GM18505 (cell line): ENCODE measurements around the gene GNG7.
"Not testable (repeated sequence)": the region's sequence is repeated elsewhere in the genome, so short reads cannot be mapped to it uniquely, and the experiment has no call there.

Experiments used
- ATAC-seq: cut with Tn5 transposase; IDR thresholded peaks from one replicate; pipeline ENCODE4 v1.9.1; 2021; ENCODE audit not compliant: unreplicated experiment
- POLR2A ChIP-seq: IDR thresholded peaks from 4 replicates; pipeline ENCODE4 v1.6.1; 2011; ENCODE audit warnings: borderline replicate concordance; ENCODE audit not compliant: insufficient read depth, insufficient read length; ENCODE audit errors: extremely low read depth

GNG7 gene

DNA sequence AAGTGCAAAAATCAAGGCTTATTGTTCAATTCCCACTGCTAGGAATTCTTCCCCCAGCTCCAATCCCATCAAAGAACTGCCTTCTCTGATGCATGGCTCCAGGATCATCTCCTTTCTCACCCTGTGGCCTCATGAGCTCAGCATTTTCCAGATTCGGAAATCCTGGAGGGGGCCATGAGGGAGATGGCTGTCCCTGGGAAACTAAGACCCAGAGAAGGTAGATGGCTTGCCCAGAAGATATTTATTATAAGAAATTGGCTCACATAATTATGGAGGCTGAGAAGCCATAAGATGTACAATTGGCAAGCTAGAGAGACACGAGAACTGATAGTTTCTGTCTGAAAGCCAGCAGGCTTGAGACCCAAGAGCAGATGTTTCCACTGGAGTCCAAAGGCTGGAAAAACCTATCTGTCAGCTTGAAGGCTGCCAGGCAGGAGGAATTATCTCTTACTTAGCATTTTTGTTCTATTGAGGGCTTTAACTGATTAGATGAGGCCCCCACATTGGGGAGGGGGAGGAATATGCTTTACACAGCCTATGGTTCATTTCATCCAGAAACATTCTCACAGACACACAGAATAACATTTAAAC is 168.0 kb downstream of the GNG7 start:
- no peak for ATAC-seq
- TF ChIP-seq POLR2A, result no peak

DNA sequence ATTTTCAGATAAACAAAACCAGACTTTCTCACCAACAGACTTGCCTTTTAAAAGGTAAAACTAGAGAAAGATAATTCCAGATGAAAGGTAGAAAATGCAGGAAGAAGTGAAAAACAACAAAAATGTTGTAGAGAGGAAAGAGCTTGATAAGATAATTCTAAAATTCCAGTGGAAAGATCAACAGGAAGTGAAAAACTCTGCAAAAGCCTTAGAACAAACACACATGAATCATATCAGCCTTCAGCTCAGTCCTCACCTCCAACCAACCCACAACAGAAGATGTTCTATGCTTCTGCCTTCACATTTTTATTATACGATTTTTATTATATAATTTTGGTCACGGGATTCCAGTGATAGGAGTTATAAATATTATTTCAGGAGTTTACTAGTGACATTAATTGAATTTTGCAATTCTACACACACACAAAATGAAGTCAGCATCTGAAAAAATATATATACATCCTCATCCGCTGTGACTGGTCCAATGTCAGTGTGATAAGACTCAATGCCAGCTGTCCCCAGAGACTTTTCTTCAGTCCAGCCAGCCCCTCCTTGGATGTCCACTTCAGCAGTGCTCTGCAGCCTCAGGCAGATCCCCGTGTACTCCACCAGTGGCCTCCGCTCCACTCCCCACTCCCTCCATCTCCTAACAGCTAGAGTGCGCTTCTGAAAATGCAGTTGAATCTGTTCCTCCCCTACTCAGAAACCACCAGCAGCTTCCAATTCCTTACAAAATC is 168.6 kb downstream of the GNG7 start:
- no peak for ATAC-seq
- TF ChIP-seq POLR2A, result no peak

DNA sequence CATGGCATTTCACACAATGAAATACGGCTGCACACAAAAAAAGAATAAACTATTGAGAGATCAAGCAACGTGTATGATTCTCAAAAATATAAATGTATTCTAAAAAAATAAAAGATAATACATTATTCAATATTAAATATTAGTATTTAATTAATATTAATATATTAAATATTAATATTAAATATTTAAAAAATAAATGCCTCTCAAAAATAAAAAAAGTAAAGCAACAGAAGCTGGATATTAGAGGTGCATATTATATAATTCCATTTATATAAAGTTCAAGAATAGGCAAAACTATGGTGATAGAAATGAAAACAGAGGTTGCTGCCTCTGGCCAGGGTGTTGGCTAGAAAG is 169.4 kb downstream of the GNG7 start:
- TF ChIP-seq POLR2A, result no peak
- no peak for ATAC-seq

DNA sequence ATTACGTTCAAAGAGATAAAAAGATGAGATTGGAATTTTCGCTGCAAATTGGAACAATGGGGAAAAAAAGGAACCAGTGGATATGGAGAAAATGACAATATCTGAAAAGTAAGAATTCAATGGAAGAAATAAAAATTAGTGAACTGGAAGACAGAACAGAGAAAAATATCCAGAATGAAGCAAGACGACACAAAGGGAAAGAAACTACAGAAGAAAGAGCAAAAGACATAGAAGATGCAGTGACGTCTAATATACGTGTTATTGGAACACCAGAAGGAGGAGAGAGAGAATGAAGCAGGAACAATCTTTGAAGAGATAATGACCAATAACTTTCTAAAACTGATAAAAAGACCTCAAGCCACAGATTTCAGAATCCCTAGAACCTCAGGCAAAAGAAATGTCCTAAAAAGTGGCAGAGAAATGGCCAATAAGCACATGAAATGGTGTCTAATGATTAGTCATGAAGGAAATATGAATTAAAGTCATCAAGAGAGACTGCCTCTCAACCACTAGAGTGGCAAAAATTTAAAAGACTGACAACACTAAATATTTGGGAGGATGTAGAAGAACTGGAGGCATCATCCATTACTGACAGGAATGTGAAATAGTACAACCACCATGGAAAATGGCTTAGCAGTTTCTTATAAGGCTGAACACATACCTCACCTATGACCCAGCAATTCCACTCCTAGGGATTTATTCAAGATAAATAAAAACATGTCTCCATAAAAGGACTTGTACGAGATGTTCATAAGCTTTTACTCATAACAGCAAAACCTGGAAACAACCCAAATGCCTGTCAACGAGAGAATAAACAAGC is 170.0 kb downstream of the GNG7 start:
- ATAC-seq, result no peak
- no peak for TF ChIP-seq POLR2A

DNA sequence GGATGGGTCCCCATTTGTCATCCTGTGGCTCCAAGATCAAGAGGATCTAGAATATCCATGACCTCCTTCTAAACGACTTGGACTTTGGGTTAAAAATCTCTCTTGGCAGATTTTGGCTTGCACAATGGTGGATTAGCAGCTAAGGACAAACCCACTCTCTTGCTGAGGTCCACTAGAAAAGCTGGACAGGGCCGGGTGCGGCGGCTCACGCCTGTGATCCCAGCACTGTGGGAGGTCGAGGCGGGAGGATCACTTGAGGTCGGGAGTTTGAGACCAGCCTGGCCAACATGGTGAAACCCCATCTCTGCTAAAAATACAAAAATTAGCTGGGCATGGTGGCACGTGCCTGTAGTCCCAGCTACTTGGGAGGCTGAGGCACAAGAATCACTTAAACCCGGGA is 172.6 kb downstream of the GNG7 start:
- not testable (repeated sequence) for ATAC-seq

DNA sequence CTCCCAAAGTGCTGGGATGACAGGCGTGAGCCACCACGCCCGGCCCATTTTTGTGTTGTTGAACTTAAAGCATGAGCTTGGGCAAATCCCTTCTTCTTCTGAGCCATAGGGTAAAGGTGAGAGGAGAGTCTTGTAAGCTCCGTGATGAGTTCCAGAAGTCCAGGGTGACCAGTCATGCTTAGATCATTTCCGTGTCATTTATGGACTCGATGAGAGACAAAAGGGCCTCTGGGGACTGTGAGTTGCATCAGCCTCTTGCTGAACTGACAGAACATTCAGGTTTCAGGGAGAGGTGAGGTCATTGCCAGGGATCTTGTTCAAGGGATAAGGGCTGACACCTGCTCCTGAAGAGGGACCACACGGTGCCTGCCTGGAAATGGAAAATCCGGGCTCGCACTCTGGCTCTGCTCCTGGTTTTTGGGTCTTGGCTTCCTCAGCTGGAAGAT is 173.0 kb downstream of the GNG7 start:
- no peak for ATAC-seq
- TF ChIP-seq POLR2A, result no peak

DNA sequence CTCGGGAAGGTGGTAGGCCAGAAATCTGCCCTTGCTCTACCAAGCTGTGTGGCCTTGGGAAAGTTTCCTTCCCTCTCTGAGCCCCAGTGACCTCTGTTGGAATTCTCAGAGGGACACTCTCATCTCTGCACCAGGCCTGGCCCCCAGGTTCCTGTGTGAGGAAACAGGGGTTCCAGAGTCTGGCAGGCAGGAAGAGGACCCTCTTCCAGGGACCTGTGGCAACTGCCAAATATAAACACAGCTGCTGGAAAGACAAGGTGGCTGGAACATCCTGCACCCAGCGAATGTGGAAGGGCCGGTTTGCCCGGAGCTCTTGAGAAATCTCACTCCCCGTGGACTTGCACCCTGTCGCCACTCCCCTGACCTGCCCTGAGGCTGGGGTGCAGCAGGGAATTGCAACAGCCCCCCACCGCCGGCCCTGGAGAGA is 173.8 kb downstream of the GNG7 start:
- TF ChIP-seq POLR2A, result no peak
- ATAC-seq, result no peak

DNA sequence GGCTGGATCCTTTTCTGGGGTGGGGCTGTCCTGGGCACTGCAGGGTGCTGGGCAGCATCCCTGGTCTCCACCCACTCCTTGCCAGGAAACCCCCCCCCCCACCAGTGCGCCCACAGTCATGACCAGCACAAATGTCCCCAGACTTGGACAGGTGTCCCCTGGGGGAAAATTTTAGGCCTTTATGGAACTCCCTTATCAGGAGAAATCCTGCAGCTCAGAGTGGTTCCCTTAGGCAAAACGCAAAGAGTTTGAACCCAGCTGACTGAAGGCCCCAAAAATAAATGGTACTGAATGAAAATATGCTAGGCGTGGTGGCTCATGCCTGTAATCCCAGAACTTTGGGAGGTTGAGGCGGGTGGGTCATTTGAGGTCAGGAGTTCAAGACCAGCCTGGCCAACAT is 174.8 kb downstream of the GNG7 start:
- no peak for ATAC-seq
- TF ChIP-seq POLR2A, result no peak

DNA sequence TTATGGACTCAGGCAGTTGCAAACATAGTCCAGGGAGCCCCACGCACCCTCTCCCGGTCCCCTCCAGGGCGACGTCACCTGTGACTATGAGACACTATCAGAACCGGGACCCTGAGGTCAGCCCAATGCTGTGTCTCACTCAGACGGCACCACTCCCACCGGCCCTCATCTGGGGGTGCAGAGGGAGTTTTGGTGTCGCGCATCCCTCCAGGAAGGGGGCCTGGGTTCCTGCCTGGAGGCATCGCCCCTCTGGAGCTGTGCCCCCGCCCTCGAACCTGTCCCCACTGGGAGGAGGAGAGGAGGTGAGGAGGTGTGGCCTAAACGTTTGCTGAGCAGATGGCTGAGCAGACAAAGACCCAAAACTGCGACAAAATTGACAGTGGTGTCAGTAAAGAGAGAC is 175.3 kb downstream of the GNG7 start:
- no peak for TF ChIP-seq POLR2A
- no peak for ATAC-seq

DNA sequence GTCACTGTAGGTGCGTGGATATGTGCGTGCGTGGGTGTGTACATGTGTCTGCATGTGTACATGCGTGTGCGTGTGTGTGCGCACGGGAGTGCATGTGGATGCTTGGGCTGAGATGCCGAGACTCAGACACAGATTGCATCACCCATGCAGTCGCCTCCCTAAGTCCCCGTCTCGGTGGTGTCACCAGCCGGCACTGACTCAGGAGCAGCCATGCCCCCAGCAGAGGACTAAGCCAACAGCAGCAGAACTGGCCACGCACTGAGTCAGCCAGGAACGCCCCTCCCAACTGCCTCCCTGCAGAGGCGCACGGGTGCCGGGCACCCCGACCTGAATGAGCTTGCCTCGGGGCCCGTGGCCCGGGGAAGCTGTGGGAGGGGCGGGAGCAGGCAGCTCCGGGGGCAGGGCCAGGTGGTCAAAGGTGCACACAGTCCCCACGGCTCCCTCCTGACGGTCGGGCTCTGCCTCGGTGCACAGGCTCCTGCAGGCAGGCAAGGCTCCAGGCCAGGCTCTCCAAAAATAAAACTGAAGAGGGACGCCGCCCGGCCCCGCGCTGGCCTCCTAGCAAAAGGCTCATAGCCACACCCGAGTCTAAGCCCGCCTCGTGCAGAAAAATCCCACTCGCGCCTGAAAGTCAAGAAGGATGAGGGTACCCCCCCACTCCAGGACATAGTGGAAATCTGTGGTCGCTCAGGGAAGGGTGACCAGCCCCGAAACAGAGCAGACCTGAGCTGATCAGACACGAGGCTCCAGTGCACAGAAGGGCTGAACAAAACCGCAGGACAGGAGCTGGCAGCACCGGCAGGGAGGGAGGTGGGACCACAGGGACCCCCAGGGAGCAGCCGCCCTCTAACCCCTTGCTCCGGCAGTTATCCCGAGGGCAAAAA is 177.4 kb downstream of the GNG7 start:
- no peak for ATAC-seq
- no peak for TF ChIP-seq POLR2A

DNA sequence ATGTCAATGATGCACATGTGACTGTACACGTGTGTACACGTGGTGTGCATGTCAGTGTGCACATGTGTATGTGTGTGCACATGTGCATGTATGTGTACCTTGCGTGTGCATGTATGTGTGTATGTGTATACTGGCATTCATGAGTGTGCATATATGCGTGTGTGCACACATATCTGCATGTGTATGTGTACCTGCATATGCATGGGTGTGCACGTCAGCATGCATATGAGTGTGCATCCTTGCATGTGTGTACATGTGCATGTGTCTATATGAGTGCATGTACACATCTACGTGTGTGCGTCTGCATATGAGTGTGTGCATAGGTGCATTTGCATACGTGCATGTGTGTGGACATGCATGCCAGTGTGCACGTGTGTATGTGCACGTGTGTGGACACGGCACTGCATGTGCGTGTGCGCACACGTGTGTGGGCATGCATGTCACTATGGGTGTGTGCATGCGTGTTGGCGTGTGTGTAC is 178.1 kb downstream of the GNG7 start:
- no peak for ATAC-seq
- TF ChIP-seq POLR2A, result no peak

DNA sequence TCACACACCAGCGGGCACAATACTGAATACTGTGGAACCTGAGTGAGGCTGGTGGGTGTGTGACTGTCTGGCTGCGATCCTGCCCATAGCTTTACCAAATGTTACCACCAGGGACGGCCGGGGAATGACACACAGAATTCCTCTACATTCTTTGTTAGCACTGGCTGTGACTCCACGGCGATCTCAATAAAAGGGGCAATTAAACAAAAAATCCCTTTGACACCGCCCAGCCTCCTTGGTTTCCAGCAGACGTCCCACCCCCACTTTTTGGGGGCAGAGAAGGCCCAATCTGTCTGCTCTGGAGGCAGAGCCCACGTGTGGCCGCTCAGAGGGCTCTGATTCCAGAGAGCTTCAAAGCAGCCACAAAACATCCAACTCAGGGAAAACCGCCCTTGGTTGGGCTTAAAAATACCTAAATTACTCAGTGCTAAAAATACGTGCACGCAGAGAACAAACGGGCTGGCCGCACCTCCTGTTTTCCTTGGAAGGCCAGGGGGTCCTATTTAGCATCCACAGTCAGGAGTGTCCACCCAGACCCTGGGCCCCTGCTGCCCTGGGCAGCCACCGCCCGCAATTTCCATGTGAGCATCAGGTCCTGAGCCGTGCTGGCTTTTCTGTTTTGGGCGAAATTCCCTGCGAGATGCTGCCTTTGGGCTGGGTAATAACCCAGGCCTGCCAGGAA is 178.7 kb downstream of the GNG7 start:
- ATAC-seq, result no peak
- no peak for TF ChIP-seq POLR2A
